ENCODE data around the gene PARP15. TPM values are rescaled to one million over a fixed set of nuclear protein-coding genes. Genes with fewer than 3 reads are reported as not detected.

PARP15 gene
- total RNA-seq, 2 experiments from 2014 or later, result 0.70 to 3.4 TPM

GRCh38 chr3:122594025-122594424, 16.6 kb downstream of the PARP15 start:
- POLR2A ChIA-PET, result no interaction called here
- Histone ChIP-seq H3K9me3 (ENCODE audit: low read length) (no peaks in the 10 kb centered on the region), H3K9me2 (ENCODE audit: insufficient read depth, low read length) (no peaks in the 10 kb centered on the region), H3K27ac (ENCODE audit: low read depth, low read length, poor library complexity, severe bottlenecking) (no peak overlapping the region), H3K4me1 (ENCODE audit: insufficient read depth, low read length, poor library complexity, severe bottlenecking) (peaks cover 10% of the 10 kb centered on the region), H2AFZ (ENCODE audit: low read length) (no peak overlapping the region), H3K4me2 (ENCODE audit: low read length) (no peak overlapping the region), H3K4me3 (ENCODE audit: low read depth, low read length, poor library complexity, severe bottlenecking) (no peak overlapping the region), H3K36me3 (ENCODE audit: insufficient read depth, low read length) (no peaks in the 10 kb centered on the region), H3K79me2 (ENCODE audit: insufficient read depth, low read depth, low read length) (no peaks in the 10 kb centered on the region), H4K20me1 (ENCODE audit: insufficient read depth, low read length) (no peaks in the 10 kb centered on the region)
- intact Hi-C loops (cut with micrococcal nuclease; ENCODE audit: unreplicated experiment), result no loop called here
- no peak for DNase-seq (ENCODE audit: low spot score)
- no TSS peak for BruUV-seq (replicated peaks)
- CTCF ChIA-PET (ENCODE audit: unreplicated experiment), result no interaction called here
- TF ChIP-seq EZH2phosphoT487 (IDR thresholded peaks at IDR 0.05; ENCODE audit: borderline replicate concordance, low read depth, low read length), result no peak
- TF ChIP-seq CTCF (conservative IDR thresholded peaks at IDR 0.05; ENCODE audit: low read length), result no peak

- intact Hi-C loops (cut with micrococcal nuclease; ENCODE audit: unreplicated experiment), result no loop called here
- Histone ChIP-seq H3K79me2 (ENCODE audit: insufficient read depth, low read depth, low read length) (no peaks in the 10 kb centered on the region), H3K4me2 (ENCODE audit: low read length) (no peak overlapping the region), H3K4me1 (ENCODE audit: insufficient read depth, low read length, poor library complexity, severe bottlenecking) (no peaks in the 10 kb centered on the region), H3K9me3 (ENCODE audit: low read length) (no peaks in the 10 kb centered on the region), H3K4me3 (ENCODE audit: low read depth, low read length, poor library complexity, severe bottlenecking) (no peak overlapping the region), H3K9me2 (ENCODE audit: insufficient read depth, low read length) (no peaks in the 10 kb centered on the region), H4K20me1 (ENCODE audit: insufficient read depth, low read length) (no peaks in the 10 kb centered on the region), H3K36me3 (ENCODE audit: insufficient read depth, low read length) (no peaks in the 10 kb centered on the region), H2AFZ (ENCODE audit: low read length) (no peak overlapping the region), H3K27ac (ENCODE audit: low read depth, low read length, poor library complexity, severe bottlenecking) (no peak overlapping the region)
- TF ChIP-seq EZH2phosphoT487 (IDR thresholded peaks at IDR 0.05; ENCODE audit: borderline replicate concordance, low read depth, low read length) (no peak), CTCF (conservative IDR thresholded peaks at IDR 0.05; ENCODE audit: low read length) (no peak)
- BruUV-seq (replicated peaks), result no TSS peak
- DNase-seq (ENCODE audit: low spot score), result no peak
- POLR2A ChIA-PET, result interaction anchor here (0.7 kb wide), 1 partner anchor 82 kb away, joined by 3 read pairs; no protein-coding TSS in a partner anchor
- CTCF ChIA-PET (ENCODE audit: unreplicated experiment), result no interaction called here
Observed at GRCh38 chr3:122598151-122598550, 20.7 kb downstream of the PARP15 start.

- H2AFZ ChIP-seq (ENCODE audit: low read length), result no peak overlapping the region
- no peak for TF ChIP-seq CTCF (conservative IDR thresholded peaks at IDR 0.05; ENCODE audit: low read length)
- no peak for TF ChIP-seq EZH2phosphoT487 (IDR thresholded peaks at IDR 0.05; ENCODE audit: borderline replicate concordance, low read depth, low read length)
- no peaks in the 10 kb centered on the region for H3K79me2 ChIP-seq (ENCODE audit: insufficient read depth, low read depth, low read length)
- H3K4me1 ChIP-seq (ENCODE audit: insufficient read depth, low read length, poor library complexity, severe bottlenecking), result no peaks in the 10 kb centered on the region
- no peak overlapping the region for H3K27ac ChIP-seq (ENCODE audit: low read depth, low read length, poor library complexity, severe bottlenecking)
- no peak overlapping the region for H3K4me3 ChIP-seq (ENCODE audit: low read depth, low read length, poor library complexity, severe bottlenecking)
- no peak overlapping the region for H3K4me2 ChIP-seq (ENCODE audit: low read length)
- no peaks in the 10 kb centered on the region for H3K9me3 ChIP-seq (ENCODE audit: low read length)
- no peaks in the 10 kb centered on the region for H3K9me2 ChIP-seq (ENCODE audit: insufficient read depth, low read length)
- ChIA-PET CTCF (ENCODE audit: unreplicated experiment) (no interaction called here), POLR2A (interaction anchor here (0.7 kb wide), 1 partner anchor 81 kb away, joined by 3 read pairs; no protein-coding TSS in a partner anchor)
- no peak for DNase-seq (ENCODE audit: low spot score)
- no TSS peak for BruUV-seq (replicated peaks)
- intact Hi-C loops (cut with micrococcal nuclease; ENCODE audit: unreplicated experiment), result no loop called here
- H4K20me1 ChIP-seq (ENCODE audit: insufficient read depth, low read length), result no peaks in the 10 kb centered on the region
- no peaks in the 10 kb centered on the region for H3K36me3 ChIP-seq (ENCODE audit: insufficient read depth, low read length)
Observed at GRCh38 chr3:122598556-122598955, 21.1 kb downstream of the PARP15 start.
